Measurements from ENCODE around the gene SORD. TPM values are rescaled to one million over a fixed set of nuclear protein-coding genes. Genes with fewer than 3 reads are reported as not detected.
"Not testable (repeated sequence)": the region's sequence is repeated elsewhere in the genome, so short reads cannot be mapped to it uniquely, and the experiment has no call there.

SORD gene
- total RNA-seq, 2 experiments from 2014 or later = 7.1 to 7.5 TPM

DNA sequence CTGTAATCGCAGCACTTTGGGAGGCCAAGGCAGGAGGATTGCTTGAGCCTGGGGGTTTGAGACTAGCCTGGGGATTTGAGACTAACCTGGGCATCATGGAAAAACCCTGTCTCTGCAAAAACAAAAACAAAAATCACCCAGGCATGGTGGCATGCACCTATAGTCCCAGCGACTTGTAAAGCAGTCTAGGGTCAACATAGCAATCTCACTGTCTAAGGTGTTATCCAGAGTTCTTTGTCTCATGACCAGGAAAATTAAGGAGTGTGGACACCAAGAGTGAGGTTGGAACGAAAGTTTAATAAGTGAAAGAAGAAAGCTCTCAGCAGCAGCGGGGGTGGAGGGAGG lies 25.4 kb downstream of the SORD start:
- ATAC-seq; DNase-seq; CTCF ChIA-PET; H3K4me3 Mint-ChIP-seq; H3K27me3 Mint-ChIP-seq (ENCODE audit: low read depth); H3K4me1 Mint-ChIP-seq (ENCODE audit: low read depth); H3K9me3 Mint-ChIP-seq (ENCODE audit: insufficient read depth); H3K27ac Mint-ChIP-seq: not testable (repeated sequence)
- peaks cover 19% of the 10 kb centered on the region for H3K36me3 Mint-ChIP-seq (ENCODE audit: low read depth)
- POLR2A ChIA-PET = interaction anchor here (0.7 kb wide), 1 partner anchor 585 kb away, joined by 3 read pairs; no protein-coding TSS in a partner anchor

GRCh38 chr15:45048794-45049631 lies 26.0 kb downstream of the SORD start:
- Mint-ChIP-seq H3K36me3 (ENCODE audit: low read depth) (peaks cover 19% of the 10 kb centered on the region), H3K4me1 (ENCODE audit: low read depth) (no peaks in the 10 kb centered on the region), H3K27ac (no peak overlapping the region), H3K27me3 (ENCODE audit: low read depth) (no peaks in the 10 kb centered on the region), H3K9me3 (ENCODE audit: insufficient read depth) (peaks cover 6% of the 10 kb centered on the region), H3K4me3 (no peak overlapping the region)
- ChIA-PET POLR2A (interaction anchor here (0.7 kb wide), 1 partner anchor 584 kb away, joined by 3 read pairs; no protein-coding TSS in a partner anchor), CTCF (no interaction called here)
- ATAC-seq = no peak
- DNase-seq = no peak

GRCh38 chr15:45050587-45050986 lies 27.6 kb downstream of the SORD start:
- no peaks in the 10 kb centered on the region for H3K4me1 Mint-ChIP-seq (ENCODE audit: low read depth)
- ATAC-seq (no peak), DNase-seq (no peak)
- ChIA-PET POLR2A (no interaction called here), CTCF (interaction anchor here (1.0 to 1.9 kb wide), 2 partner anchors 14 to 67 kb away, joined by 5 to 10 read pairs; no protein-coding TSS in a partner anchor)
- H3K4me3 Mint-ChIP-seq = no peak overlapping the region
- H3K36me3 Mint-ChIP-seq (ENCODE audit: low read depth) = peaks cover 19% of the 10 kb centered on the region
- H3K9me3 Mint-ChIP-seq (ENCODE audit: insufficient read depth) = peaks cover 6% of the 10 kb centered on the region
- no peaks in the 10 kb centered on the region for H3K27me3 Mint-ChIP-seq (ENCODE audit: low read depth)
- H3K27ac Mint-ChIP-seq = no peak overlapping the region

DNA sequence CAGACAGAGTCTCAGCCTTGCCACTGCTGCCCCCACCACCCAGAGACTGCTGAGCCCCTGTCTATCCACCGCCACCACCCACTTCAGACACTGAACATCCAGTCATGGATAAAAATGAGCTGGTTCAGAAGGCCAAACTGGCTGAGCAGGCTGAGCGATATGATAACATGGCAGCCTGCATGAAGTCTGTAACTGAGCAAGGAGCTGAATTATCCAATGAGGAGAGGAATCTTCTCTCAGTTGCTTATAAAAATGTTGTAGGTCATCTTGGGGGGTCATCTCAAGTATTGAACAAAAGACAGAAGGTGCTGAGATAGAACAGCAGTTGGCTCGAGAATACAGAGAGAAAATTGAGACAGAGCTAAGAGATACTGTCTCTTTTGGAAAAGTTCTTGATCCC lies 29.7 kb downstream of the SORD start:
- DNase-seq; H3K4me3 Mint-ChIP-seq; H3K4me1 Mint-ChIP-seq (ENCODE audit: low read depth); H3K27ac Mint-ChIP-seq; CTCF ChIA-PET; H3K9me3 Mint-ChIP-seq (ENCODE audit: insufficient read depth); H3K27me3 Mint-ChIP-seq (ENCODE audit: low read depth); POLR2A ChIA-PET; ATAC-seq: not testable (repeated sequence)
- peaks cover 17% of the 10 kb centered on the region for H3K36me3 Mint-ChIP-seq (ENCODE audit: low read depth)

DNA sequence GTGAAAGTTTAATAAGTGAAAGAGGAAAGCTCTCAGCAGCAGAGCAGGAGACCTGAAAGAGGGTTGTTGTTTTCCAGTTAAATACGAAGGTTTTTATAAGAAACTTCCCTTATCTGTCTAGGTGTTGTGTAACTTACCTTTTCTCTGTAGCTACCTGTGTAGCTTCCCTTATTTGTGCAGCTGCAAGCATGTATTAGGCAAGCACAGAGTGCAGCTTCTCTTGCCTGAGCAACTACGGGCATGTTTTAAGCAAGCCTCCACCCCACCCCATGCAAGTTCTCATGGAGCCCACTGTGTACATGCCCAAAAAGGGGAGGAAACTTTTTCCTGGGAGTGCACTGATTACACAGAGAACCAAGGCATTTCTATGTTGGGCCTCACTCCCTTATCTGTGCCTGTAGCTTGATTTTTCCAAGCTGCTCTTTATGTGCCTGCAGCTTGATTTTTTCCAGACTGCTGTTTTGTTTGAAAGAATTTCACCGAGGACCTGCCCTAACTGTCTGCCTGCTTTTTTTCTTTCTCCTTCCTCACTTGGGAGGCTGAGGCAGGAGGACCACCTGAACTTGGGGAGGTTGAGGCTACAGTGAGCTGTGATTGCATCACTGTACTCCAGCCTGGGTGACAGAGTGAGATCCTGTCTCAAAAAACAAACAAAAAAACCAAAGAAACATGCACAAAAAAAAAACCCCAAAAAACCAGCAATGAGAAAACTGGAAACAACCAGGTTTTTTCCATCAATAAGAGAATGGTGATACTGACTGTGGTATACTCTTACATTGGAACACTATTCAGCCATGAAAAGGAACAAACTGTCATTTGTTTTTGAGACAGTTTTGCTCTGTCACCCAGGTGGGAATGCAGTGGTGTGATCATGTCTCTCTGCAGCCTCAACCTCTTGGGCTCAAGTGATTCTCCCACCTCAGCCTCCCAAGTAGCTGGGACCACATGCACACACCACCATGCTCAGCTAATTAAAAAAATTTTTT lies 36.0 kb downstream of the SORD start:
- CTCF ChIA-PET; DNase-seq; H3K27ac Mint-ChIP-seq; ATAC-seq; H3K9me3 Mint-ChIP-seq (ENCODE audit: insufficient read depth); POLR2A ChIA-PET; H3K27me3 Mint-ChIP-seq (ENCODE audit: low read depth); H3K4me3 Mint-ChIP-seq: not testable (repeated sequence)
- Mint-ChIP-seq H3K4me1 (ENCODE audit: low read depth) (peaks cover 13% of the 10 kb centered on the region), H3K36me3 (ENCODE audit: low read depth) (peaks cover 11% of the 10 kb centered on the region)

DNA sequence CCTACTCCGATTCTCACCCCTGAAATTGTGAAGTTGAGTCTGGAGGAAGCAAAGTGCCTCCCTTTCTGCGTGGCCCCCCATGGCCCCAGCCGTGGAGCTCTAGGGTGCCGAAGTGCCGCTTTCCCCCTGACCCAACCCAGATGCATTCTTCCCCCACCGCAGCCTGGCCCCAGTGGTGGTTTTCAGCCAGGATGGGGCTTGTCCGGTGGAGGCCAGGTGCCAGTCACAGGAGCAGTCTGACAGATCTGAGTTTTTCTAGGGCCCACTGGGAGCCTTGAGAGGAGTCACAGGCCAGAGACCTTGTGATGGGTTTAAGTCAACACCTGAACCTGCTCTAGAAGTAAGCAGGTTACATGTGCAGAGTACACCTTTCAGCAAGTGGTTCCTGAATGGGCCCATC lies 39.3 kb downstream of the SORD start:
- POLR2A ChIA-PET; H3K27me3 Mint-ChIP-seq (ENCODE audit: low read depth); ATAC-seq; H3K9me3 Mint-ChIP-seq (ENCODE audit: insufficient read depth); DNase-seq; H3K27ac Mint-ChIP-seq; CTCF ChIA-PET; H3K4me3 Mint-ChIP-seq: not testable (repeated sequence)
- peaks cover 11% of the 10 kb centered on the region for H3K36me3 Mint-ChIP-seq (ENCODE audit: low read depth)
- peaks cover 15% of the 10 kb centered on the region for H3K4me1 Mint-ChIP-seq (ENCODE audit: low read depth)

DNA sequence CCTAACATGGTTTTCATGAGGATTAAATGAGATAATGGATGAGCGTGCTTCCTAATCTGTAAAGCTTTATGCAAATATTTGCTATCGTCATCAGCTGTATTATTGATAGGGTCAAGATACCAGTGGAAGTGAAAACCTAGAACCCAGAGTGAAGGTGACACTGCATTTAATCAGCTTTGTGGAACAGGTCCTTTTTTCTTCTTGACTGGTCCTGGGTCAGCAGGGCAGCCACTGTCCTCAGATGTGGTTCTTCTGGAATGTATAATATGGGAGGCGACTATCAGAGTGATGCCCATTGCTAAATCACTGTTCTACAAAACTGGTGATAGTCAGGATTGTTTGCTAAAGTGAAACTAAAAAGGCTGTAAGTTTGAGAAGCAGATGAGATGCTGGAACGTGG lies 41.4 kb downstream of the SORD start:
- no peaks in the 10 kb centered on the region for H3K27me3 Mint-ChIP-seq (ENCODE audit: low read depth)
- H3K9me3 Mint-ChIP-seq (ENCODE audit: insufficient read depth) = no peaks in the 10 kb centered on the region
- no peak overlapping the region for H3K4me3 Mint-ChIP-seq
- DNase-seq (no peak), ATAC-seq (no peak)
- peaks cover 6% of the 10 kb centered on the region for H3K36me3 Mint-ChIP-seq (ENCODE audit: low read depth)
- CTCF ChIA-PET = interaction anchor here (1.8 kb wide), 1 partner anchor 54 kb away, joined by 4 read pairs; no protein-coding TSS in a partner anchor
- no peak overlapping the region for H3K27ac Mint-ChIP-seq
- POLR2A ChIA-PET = no interaction called here
- H3K4me1 Mint-ChIP-seq (ENCODE audit: low read depth) = peaks cover 15% of the 10 kb centered on the region

- H3K4me1 Mint-ChIP-seq (ENCODE audit: low read depth); H3K9me3 Mint-ChIP-seq (ENCODE audit: insufficient read depth); H3K36me3 Mint-ChIP-seq (ENCODE audit: low read depth); H3K4me3 Mint-ChIP-seq; H3K27ac Mint-ChIP-seq; CTCF ChIA-PET; DNase-seq; H3K27me3 Mint-ChIP-seq (ENCODE audit: low read depth); POLR2A ChIA-PET; ATAC-seq: not testable (repeated sequence)
These were observed 47.0 kb downstream of the SORD start for GRCh38 chr15:45069942-45070360.

GRCh38 chr15:45073602-45074001 lies 50.6 kb downstream of the SORD start:
- DNase-seq; H3K27me3 Mint-ChIP-seq (ENCODE audit: low read depth); ATAC-seq; H3K9me3 Mint-ChIP-seq (ENCODE audit: insufficient read depth); H3K4me3 Mint-ChIP-seq; H3K36me3 Mint-ChIP-seq (ENCODE audit: low read depth); POLR2A ChIA-PET; H3K4me1 Mint-ChIP-seq (ENCODE audit: low read depth); CTCF ChIA-PET; H3K27ac Mint-ChIP-seq: not testable (repeated sequence)

- H3K4me1 Mint-ChIP-seq (ENCODE audit: low read depth); POLR2A ChIA-PET; H3K27me3 Mint-ChIP-seq (ENCODE audit: low read depth); CTCF ChIA-PET; H3K9me3 Mint-ChIP-seq (ENCODE audit: insufficient read depth); DNase-seq; ATAC-seq; H3K4me3 Mint-ChIP-seq; H3K36me3 Mint-ChIP-seq (ENCODE audit: low read depth); H3K27ac Mint-ChIP-seq: not testable (repeated sequence)
These were observed 52.7 kb downstream of the SORD start for GRCh38 chr15:45075440-45076320.

DNA sequence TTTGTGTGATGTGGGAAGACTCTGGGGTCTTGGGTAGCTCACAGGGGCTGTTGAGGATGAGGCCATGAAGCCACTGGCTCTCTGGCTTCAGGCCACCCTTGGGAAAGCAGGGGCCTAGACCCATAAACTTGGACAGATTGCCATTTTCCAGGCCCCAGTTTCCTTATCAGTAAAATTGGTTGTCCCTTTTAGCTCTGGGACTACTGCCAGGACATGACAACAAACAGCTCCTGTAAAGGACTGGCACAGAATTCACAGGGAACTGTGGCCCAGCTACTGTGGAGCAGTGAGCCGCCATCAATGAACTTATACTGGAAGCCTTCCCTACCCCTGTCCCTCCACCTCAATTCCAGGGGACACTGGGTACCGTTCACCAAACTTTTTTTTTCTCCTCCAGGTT lies 54.4 kb downstream of the SORD start:
- CTCF ChIA-PET; H3K4me3 Mint-ChIP-seq; H3K9me3 Mint-ChIP-seq (ENCODE audit: insufficient read depth); H3K27ac Mint-ChIP-seq; POLR2A ChIA-PET; H3K36me3 Mint-ChIP-seq (ENCODE audit: low read depth); ATAC-seq; H3K27me3 Mint-ChIP-seq (ENCODE audit: low read depth); H3K4me1 Mint-ChIP-seq (ENCODE audit: low read depth); DNase-seq: not testable (repeated sequence)
